Measurements from ENCODE around the gene FBXW11. TPM values are rescaled to one million over a fixed set of nuclear protein-coding genes. Genes with fewer than 3 reads are reported as not detected.

The FBXW11 gene
- total RNA-seq, 1 donor from 2014 or later: 71.6 TPM

GRCh38 chr5:171826132-171826531 lies 180.3 kb downstream of the FBXW11 start:
- DNase-seq (ENCODE audit: low read depth) (no peak), FAIRE-seq (no peak)
- no peak for TF ChIP-seq CTCF (IDR thresholded peaks at IDR 0.05; ENCODE audit: insufficient read depth, low read length, severe bottlenecking)
- Histone ChIP-seq H3K4me3 (ENCODE audit: low read depth, low read length) (no peak overlapping the region), H3K36me3 (ENCODE audit: control insufficient read depth, insufficient read depth, low read length) (no peaks in the 10 kb centered on the region), H3K27me3 (ENCODE audit: control insufficient read depth, insufficient read depth, low read length) (no peaks in the 10 kb centered on the region)

- peak; percentile 85 for DNase-seq (ENCODE audit: low read depth)
- no peaks in the 10 kb centered on the region for H3K27me3 ChIP-seq (ENCODE audit: control insufficient read depth, insufficient read depth, low read length)
Measured at GRCh38 chr5:171825051-171825450, 181.4 kb downstream of the FBXW11 start.

GRCh38 chr5:171823269-171823668 lies 183.2 kb downstream of the FBXW11 start:
- FAIRE-seq (peak; percentile 23), DNase-seq (ENCODE audit: low read depth) (no peak)
- Histone ChIP-seq H3K4me3 (ENCODE audit: low read depth, low read length) (no peak overlapping the region), H3K27me3 (ENCODE audit: control insufficient read depth, insufficient read depth, low read length) (no peaks in the 10 kb centered on the region), H3K36me3 (ENCODE audit: control insufficient read depth, insufficient read depth, low read length) (no peaks in the 10 kb centered on the region)
- no peak for TF ChIP-seq CTCF (IDR thresholded peaks at IDR 0.05; ENCODE audit: insufficient read depth, low read length, severe bottlenecking)

More at GRCh38 chr5:171825051-171825450, 181.4 kb downstream of the FBXW11 start:
- no peak for TF ChIP-seq CTCF (IDR thresholded peaks at IDR 0.05; ENCODE audit: insufficient read depth, low read length, severe bottlenecking)
- no peaks in the 10 kb centered on the region for H3K36me3 ChIP-seq (ENCODE audit: control insufficient read depth, insufficient read depth, low read length)
- H3K4me3 ChIP-seq (ENCODE audit: low read depth, low read length): no peak overlapping the region
- FAIRE-seq: no peak

- DNase-seq (ENCODE audit: low read depth) (no peak), FAIRE-seq (no peak)
- no peaks in the 10 kb centered on the region for H3K36me3 ChIP-seq (ENCODE audit: control insufficient read depth, insufficient read depth, low read length)
- TF ChIP-seq CTCF (IDR thresholded peaks at IDR 0.05; ENCODE audit: insufficient read depth, low read length, severe bottlenecking): no peak
- peaks cover 5% of the 10 kb centered on the region for H3K27me3 ChIP-seq (ENCODE audit: control insufficient read depth, insufficient read depth, low read length)
- no peak overlapping the region for H3K4me3 ChIP-seq (ENCODE audit: low read depth, low read length)
Measured at GRCh38 chr5:171821286-171821685, 185.2 kb downstream of the FBXW11 start.

- Histone ChIP-seq H3K4me3 (ENCODE audit: low read depth, low read length) (no peak overlapping the region), H3K27me3 (ENCODE audit: control insufficient read depth, insufficient read depth, low read length) (peaks cover 5% of the 10 kb centered on the region), H3K36me3 (ENCODE audit: control insufficient read depth, insufficient read depth, low read length) (no peaks in the 10 kb centered on the region)
- FAIRE-seq: no peak
- TF ChIP-seq CTCF (IDR thresholded peaks at IDR 0.05; ENCODE audit: insufficient read depth, low read length, severe bottlenecking): no peak
- no peak for DNase-seq (ENCODE audit: low read depth)
Measured at GRCh38 chr5:171820561-171820960, 185.9 kb downstream of the FBXW11 start.

- Histone ChIP-seq H3K36me3 (ENCODE audit: control insufficient read depth, insufficient read depth, low read length) (no peaks in the 10 kb centered on the region), H3K4me3 (ENCODE audit: low read depth, low read length) (no peak overlapping the region), H3K27me3 (ENCODE audit: control insufficient read depth, insufficient read depth, low read length) (peaks cover 5% of the 10 kb centered on the region)
- no peak for FAIRE-seq
- no peak for TF ChIP-seq CTCF (IDR thresholded peaks at IDR 0.05; ENCODE audit: insufficient read depth, low read length, severe bottlenecking)
- no peak for DNase-seq (ENCODE audit: low read depth)
Measured at GRCh38 chr5:171816666-171817065, 189.8 kb downstream of the FBXW11 start.
